Stimulated activated CD8-positive, alpha-beta memory T cell treated with anti-CD3 and anti-CD28 coated beads, Interleukin-2, amount 100 ng/mL, for 48 hours (primary cell): ENCODE data around the gene LIMCH1.
"Not testable (repeated sequence)": the region's sequence is repeated elsewhere in the genome, so short reads cannot be mapped to it uniquely, and the experiment has no call there.

ENCODE experiments used
- DNase-seq, 2 donors: peaks; one replicate each; pipeline ENCODE4 v3.0.0-alpha.2; 2020; ENCODE audit warnings: low read depth in 2 of 2

The LIMCH1 gene

DNA sequence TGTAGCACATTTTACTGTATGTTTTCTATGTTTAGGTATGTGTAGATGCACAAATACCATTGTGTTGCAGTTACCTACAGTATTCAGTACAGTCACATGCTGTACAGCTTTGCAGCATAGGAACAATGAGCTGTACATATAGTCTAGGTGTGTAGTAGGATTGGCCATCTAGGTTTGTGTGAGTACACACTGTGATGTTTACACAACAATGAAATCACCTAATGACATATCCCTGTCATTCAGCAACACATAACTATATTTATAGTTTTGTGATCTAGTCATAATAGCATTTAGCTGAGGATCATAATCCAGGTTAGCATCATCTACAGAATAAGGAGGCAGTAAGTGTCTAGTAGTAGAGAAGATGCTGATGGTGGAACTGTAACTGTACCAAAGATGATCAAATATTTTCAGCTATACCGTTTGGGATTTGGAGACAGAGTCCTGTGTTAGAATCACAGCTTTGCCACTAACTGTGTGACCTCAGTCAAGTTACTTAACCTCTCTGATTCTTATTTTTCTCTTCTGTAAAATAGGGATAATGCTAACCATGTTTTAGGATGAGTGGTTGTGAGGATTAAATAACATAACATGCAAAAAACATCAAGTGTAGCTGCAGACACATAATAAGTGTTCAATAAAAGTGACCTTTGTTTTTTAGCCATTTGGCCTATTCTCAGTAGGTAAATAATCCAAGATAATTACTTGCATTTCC lies 73.3 kb downstream of the LIMCH1 start:
- DNase-seq: no peak

DNA sequence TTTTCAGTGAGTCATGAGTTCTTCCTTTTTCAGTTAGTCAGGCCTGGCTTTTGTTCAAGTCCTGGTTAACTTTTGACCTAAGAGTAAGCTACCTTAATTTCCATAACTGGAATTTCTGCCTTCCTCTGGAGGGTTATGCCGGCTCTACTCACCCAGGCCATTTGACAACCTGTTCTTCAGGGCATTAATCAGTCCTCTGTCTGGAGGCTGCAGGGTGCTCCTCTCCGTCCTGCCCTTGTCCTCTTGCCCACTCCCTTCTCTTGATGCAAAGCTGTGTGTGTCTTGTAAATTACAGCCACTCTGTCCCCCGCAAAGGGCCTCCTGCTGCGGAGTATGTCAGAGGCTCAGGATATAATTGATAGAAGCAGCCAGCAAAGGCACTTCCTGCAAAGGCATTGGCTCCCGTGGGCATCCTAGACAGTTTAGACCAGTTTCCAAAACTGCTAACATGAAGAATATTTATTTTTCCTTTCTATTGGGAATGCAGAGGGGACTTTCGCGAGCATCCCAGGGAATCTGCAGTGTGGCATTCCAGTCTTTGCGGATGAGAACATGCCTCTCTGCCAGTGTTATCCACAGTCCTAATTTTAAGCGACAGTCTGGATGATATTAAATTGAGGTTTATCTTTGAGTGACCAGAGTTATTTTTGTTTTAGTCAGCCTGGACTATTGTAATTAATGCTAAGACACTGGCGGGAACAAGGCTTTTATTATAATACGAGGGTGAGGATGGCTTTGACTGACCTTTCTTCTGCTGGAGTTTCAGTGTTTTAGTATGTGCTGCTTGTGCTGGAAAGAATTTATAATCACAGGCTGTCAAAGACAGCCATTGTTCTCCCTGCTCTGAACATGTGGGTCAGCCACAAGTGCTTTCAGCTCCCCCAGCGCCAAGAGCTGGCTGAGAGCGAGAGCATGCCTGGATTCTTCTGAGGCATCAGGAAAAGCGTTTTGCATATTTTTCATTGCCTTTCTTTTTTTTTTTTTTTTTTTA lies 74.2 kb downstream of the LIMCH1 start:
- no peak for DNase-seq

DNA sequence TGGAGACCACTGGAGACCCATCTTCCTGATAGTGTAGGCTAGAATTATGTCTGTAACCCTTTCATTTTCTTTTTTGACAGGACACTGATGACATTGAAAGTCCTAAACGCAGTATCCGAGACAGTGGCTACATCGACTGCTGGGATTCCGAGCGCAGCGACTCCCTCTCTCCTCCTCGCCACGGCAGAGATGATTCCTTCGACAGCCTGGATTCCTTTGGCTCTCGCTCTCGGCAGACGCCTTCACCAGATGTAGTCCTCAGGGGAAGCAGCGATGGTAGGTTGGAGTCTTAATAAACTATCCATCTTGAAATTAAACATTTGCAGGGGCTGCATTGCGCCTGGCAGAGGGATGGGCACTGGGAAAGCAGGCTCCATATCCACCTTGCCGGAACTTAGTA lies 75.4 kb downstream of the LIMCH1 start:
- DNase-seq: no peak

DNA sequence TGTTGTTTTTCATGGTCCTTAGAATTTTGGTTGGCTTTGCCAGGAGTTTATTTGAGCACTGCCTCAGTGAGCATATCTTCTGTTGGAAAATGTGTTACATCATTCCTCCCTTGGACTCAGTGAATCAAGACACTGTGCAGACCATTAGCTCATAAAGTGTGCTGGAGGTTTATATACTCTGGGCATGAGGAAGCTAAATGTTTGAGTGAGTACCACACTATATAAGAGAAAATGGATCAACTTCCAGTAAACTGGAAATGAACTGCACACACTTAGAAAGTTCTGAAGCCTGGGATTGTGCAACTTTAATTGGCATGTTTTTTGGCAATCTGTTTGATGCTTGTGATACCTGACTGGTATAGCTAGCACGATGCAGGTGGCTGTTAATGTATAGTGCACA lies 75.9 kb downstream of the LIMCH1 start:
- DNase-seq: no peak

DNA sequence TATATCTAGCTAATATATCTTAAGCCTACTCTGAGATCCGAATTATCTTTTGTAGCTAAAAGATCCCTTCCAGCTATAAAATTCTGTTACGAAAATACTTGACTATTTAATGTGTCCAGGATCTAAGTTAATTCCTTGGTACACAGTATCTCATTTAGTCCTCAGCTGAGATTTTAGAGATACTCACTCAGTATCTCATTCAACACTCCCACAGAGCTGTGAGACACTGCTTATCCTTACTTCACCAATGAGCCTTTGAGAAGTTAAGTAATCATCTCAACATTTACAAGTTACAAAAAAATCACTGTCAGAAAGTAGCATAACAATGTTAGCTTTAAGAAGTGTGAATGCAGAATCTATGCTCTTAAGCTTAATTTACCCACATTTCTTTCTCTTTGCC lies 76.6 kb downstream of the LIMCH1 start:
- DNase-seq: no peak

DNA sequence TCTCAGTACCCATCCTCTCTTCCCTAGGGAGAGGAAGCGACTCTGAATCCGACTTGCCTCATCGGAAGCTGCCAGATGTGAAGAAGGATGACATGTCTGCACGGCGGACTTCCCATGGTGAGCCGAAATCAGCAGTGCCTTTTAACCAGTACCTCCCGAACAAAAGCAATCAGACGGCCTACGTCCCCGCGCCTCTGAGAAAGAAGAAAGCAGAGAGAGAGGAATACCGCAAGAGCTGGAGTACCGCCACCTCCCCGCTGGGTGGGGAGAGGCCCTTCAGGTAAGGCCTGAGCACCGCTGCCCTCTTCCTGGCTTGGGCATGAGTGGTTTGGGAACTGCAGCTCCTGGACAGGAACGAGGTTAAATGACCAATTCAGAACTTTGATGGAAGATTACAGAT lies 81.2 kb downstream of the LIMCH1 start:
- no peak for DNase-seq

DNA sequence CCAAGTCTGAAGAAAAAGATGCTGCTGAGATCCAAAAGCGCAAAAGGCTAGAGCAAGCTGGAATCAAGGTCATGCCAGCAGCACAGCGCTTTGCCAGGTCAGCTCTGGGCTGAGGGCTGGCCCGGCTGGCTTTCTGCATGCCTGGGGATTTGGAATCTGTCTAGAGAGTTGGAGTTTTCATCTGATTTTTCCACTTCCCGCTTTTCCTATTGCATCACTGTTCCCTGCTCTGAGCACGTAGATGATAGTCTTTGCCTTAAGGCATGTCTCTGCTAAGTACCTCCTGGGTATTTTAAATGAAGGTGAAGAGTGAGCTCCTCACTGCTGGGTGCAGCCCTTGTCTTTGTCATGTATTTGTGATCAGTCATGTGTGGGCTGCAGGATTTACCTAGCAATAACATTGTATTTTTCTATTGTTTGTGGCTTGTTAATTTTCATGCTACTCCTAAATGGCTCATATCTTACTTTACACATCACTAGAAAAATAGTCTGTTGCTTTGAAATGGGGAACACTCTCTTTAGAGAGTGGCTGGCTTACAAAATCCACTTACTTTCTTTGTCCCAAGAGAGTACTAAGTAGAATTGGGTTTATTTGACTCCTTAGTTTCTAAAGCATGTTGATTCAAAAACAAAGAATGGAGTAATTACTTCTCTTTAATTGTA lies 82.8 kb downstream of the LIMCH1 start:
- DNase-seq: no peak

DNA sequence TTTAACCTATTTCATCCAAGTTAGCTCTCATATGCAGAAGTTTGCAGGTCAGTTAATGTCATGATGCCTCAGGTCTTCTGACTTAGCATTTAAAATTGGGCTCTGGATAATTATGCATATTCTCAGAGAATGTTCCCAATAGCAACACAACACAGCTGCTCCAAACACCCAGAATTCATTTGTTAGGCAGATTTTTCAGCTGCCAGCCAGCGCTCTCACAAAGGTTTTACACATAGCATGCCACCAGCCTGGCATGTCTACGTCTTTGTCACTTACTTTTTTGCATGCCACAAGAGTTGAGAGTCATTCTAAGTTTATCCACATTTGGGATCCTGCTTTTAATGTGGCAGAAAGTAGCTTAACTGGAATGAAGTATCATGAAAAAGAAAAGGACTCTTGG lies 84.8 kb downstream of the LIMCH1 start:
- no peak for DNase-seq

DNA sequence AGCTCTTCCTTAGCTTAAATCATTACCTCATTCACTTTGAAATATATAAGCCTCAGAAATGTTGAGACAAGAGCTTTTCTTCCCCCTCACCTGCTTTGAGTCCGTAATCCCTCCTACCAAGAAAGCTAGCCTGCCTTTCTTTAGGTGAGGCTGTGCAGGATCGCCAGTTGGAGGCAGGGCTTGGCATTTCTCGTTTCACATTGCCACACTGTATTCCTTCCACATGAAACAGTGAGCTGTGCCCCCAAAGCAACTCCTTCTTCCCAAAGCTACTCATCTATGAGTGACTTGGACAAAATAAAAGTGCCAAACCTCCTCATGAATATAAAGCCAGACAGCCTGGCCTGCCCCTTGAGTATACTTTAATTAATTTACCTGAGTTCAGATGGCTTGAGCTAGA lies 86.8 kb downstream of the LIMCH1 start:
- no peak for DNase-seq

DNA sequence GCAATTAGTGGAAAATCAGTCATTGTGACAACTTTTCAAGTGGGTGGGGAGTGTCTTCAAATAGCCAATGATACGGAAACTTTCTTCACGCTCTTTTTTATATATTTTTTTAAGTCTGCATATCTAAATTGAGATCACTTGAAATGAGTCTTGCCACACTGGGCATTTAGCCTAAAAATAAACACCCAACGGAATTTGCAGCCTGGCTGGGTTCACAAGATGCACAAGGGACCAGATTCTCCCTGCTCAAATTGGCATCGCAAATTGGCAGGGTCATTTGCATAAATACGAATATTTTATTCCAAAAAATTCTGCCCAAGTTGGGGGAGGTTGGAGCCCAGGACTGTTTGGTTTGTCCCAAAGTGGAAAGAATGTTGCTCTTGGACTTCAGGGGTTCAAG lies 87.6 kb downstream of the LIMCH1 start:
- no peak for DNase-seq

DNA sequence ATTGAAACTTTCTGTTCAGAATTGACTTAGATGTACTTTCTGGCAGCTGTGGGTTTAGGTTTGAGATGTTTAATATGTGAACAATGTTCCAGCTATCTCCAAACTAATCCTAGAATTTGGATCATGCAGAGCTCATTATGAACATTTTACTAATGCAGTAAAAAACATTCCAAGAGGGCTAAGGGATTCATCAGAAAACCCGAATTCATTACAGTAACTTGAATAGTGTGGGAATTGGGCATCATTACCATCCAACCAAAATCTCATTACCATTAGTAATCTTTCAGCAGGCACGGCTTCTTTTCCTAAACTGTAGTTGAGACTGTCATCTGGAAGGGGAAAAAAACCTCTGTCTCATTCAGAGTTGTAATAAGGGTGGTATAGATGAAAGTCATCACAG lies 91.0 kb downstream of the LIMCH1 start:
- no peak for DNase-seq

DNA sequence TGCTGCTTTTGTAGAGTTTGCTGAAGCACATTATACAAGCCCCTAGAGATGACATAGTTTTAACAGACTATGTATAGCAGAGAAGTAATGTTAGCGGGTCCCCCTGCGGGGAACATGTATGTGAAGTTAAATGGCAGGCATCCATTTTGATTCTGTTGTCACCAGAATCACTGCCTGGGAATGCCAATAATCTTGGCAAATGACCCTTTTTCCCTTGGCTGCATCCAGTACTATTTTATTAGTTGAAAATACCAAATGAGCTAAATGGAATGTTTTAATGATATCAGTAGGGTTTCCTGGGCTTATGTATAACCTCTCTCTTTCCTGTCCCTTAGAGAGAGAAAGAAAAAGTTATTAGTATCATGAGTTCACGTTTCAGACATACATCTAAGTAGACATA lies 93.6 kb downstream of the LIMCH1 start:
- DNase-seq: no peak

DNA sequence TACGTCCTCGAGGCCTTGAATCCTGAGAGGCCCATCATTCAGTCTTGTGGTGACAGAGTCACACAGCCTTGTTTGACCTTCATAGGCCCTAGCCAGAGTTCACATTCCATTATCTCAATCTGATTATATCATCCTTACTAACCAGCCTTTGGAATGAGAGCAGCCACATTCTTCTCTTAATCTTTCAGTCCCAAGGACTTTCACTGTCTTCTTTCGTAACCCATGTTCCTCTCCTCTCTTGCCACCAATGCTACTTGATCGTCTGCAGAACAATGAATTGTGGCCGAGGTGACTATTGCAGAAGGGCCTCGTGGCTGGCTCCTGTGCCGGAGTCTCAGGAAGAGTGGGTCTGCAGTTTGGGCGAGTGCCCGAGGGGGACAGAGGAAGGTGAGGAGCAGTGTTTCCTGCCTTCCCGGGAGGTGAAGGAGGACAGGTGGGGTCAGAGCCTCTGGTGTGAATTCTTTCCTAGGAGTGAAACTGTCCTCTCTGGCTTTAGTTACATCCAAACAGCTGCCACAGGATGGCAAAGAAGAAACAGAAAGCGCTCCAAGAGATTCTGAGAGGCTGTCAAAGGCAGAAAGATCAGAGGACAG lies 94.6 kb downstream of the LIMCH1 start:
- DNase-seq: no peak

DNA sequence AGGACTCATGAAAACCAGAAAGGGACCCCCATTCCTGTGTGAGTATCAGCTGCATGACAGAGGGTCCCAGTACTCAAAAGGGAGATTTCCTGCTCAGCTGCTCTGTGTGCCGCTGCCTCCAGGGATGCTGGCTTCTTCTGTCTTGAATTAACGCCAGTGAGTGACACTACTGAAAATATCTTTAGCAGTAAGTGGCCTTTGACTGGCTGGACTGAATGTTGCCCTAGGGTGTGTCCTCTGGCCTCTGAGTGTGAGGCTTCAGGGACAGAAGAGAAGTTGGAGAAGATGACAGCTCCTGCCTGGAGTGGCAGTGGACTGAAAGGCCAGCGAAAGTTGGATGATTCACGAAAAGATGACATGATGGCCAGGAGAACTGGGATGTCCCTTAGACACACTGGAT lies 95.4 kb downstream of the LIMCH1 start:
- no peak for DNase-seq

DNA sequence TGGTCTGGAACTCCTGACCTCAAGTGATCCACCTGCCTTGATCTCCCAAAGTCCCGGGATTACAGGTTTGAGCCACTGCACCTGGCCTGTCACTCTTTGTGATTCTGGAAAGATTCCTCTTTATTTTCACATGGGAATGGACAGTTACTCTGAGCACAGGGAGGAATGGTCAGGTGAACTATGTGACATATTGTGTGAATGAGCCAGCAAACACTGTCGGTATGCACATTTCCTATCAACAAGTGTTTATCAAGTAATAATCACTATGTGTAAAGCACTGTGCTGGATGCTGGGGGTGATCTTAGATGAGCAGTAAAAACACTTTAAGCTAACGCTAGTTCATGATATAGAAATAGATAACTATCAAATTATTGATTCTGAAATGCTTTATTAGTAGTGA lies 97.5 kb downstream of the LIMCH1 start:
- DNase-seq: no peak

DNA sequence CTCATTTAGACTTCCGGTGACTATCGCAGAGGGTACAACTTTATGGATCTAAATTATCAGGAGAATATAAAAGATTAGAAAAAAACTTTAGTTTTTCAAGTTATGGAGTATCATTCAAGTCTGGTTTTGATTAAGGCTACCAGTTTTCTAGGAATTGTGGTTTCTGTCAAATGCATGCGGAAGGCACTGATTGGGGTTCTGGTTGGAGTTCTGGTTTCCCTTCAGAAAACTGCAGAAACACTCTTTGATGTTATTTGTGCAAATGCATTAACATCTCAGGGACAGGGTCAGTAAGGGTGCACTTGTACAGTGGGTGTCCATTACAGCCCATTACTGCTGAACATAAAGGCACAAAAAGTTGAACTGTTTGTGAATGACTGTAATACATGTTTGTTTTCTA lies 100.2 kb downstream of the LIMCH1 start:
- DNase-seq: no peak

DNA sequence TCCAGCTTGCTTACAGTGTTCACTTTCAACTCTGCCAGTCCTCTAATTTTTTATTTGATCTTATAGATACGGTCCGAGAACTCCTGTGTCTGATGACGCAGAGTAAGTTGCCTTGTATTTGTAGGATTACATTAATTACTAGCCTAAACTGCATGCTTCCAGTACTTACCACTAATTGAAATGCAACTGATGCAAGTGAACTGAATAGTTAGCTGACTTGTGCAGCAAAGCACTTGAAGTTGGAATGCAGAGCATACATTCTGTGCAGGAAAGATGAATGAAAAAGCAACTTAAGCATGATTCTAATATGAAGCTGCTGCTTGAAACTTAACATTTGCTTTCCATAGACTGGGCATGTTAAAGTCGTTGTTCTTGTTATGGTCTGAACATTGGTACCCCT lies 100.9 kb downstream of the LIMCH1 start:
- DNase-seq: no peak

DNA sequence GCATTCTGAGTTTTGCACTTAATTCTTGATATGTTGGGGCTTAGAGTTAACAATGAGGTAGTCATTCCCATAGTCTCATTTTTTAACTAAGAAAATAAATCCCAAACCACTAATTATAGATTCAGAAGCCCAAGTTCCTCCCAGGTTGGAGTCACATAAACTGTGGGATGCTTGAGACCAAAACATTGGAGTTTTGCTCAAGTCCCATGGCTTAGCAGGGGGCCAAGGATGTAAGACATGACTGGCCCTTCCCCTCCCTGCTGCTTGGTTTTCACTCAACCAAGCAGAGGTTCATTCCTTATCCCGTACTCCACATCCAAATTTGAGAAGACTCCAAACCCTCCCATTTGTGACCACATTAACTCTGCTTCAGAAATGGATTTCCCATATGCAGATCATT lies 101.3 kb downstream of the LIMCH1 start:
- no peak for DNase-seq

DNA sequence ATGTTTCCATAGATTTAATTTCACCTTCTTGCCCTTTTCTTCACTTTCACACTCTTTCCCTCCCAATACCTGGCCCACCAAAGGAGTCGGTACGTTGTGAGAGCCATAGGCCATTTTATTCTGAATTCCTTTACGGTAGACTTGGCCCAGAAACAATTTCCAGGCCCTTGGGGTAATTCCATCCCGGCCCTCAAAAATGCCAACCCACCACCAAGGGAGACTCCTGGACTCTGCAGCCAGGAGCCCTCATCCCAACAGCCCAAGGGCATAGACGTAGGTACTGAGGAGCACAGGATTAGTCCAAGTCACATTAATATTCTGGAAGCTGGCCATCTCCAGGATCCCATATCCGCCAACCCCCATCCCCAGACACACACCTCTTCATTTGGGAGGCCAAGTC lies 102.9 kb downstream of the LIMCH1 start:
- no peak for DNase-seq

DNA sequence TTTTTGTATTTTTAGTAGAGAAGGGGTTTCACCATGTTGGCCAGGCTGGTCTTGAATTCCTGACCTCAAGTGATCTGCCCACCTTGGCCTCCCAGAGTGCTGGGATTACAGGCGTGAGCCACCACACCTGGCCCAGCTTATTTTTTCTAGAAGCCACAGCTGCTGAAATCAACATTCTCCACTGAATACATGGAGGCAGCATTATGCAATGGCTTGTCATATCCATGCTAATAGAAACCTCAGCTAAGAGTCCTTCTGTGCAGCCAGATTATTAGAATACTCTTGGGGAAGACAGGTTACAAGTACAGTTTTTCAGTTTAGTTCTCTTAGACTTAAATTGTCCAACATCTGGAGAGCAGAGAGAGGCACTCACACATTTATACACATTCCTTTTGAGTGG lies 104.8 kb downstream of the LIMCH1 start:
- not testable (repeated sequence) for DNase-seq

DNA sequence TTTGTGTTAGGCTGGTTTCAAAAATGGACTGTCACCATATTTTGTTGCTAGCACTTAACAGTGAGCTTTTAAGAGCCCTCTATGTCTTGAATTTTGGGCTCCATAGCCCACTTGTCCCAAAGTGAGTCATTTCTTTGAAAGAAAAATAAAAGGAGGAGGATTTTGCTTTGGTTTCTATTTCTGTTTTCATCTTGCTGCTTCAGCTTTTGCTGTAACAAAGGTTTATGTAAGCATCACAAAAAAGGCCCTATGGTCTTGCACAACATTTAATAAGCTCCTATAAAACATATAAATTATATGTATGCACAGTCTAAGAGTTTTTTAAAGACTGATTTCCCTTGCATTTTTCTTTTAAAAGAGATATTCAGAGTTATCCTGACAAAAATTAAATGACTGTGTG lies 105.4 kb downstream of the LIMCH1 start:
- DNase-seq: no peak

DNA sequence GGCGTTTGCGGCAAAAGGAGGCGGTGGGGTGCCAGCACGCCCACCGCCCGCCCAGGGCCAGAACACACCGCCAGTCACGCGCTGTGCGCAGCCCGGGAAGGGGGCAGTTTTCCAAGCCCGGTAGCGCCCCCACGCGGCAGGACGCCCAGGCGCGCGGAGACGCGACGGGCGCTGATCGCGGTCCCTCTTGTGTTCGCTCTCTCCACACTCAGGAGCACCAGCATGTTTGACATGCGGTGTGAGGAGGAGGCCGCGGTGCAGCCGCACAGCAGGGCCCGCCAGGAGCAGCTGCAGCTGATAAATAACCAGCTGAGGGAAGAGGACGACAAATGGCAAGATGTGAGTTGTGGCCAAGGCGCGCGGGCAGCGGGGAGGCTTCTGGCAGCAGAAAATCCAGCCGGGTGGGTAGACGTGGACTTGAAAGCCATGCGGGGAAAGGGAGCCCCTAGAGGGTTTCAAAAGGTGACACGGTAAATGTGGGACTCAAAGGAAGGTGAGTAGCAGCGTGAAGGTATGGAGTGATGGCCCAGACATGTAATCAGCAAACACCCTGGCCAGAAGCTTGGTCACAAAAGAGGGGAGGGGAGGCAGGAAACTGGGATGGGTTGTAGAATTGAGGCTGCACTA lies 106.4 kb downstream of the LIMCH1 start:
- DNase-seq: peak; percentile 1 to 7
